Breast epithelium (tissue), 4 donors: ENCODE data around the gene SLC34A2. TPM values are rescaled to one million over a fixed set of nuclear protein-coding genes. Genes with fewer than 3 reads are reported as not detected.
A peak's percentile ranks its signal among the peaks of the same experiment; 100 is the strongest.

Source experiments
- DNase-seq, 2 donors: peaks; one replicate each; pipeline ENCODE4 v3.0.0-alpha.2; 2019; ENCODE audit warnings: low spot score in 2 of 2
- H3K27ac ChIP-seq, 2 donors: fragments of 200-600 bp; sonication (generic) in 1 of 2; one replicate each; pipeline ENCODE4 v1.5.1; 2016 to 2019; ENCODE audit warnings: mild to moderate bottlenecking in 1 of 2
- H3K27me3 ChIP-seq, 2 donors: fragments of 200-600 bp; sonication (generic) in 1 of 2; one replicate each; pipeline versions ENCODE4 v1.5.1 to v1.6.0; 2017 to 2019; ENCODE audit warnings: control low read depth in 1 of 2, mild to moderate bottlenecking in 1 of 2
- H3K36me3 ChIP-seq: fragments of 200-600 bp; one replicate; pipeline ENCODE4 v1.5.1; 2019
- H3K4me1 ChIP-seq, 2 donors: fragments of 200-600 bp; sonication (generic); one replicate each; pipeline ENCODE4 v1.5.1; 2016 to 2019; ENCODE audit warnings: control low read depth in 1 of 2
- H3K4me3 ChIP-seq, 3 donors: fragments of 200-600 bp; sonication (generic); 1 replicate in 2 of 3; 2 replicates in 1 of 3; pipeline ENCODE4 v1.5.1; 2016 to 2019; ENCODE audit warnings: mild to moderate bottlenecking in 3 of 3, moderate library complexity in 2 of 3
- H3K9me3 ChIP-seq, 2 donors: fragments of 200-600 bp; sonication (generic) in 1 of 2; one replicate each; pipeline ENCODE4 v1.5.1; 2016 to 2019; ENCODE audit warnings: control low read depth in 1 of 2
- CTCF ChIP-seq, 3 donors: fragments of 450-650 bp; IDR thresholded peaks; one replicate each; pipeline ENCODE4 v1.5.1; 2016 to 2017; ENCODE audit warnings: antibody characterized with exemption in 3 of 3, mild to moderate bottlenecking in 3 of 3, moderate library complexity in 3 of 3
- POLR2A ChIP-seq: fragments of 450-650 bp; IDR thresholded peaks from one replicate; pipeline ENCODE4 v1.6.1; 2016; ENCODE audit warnings: antibody characterized with exemption, mild to moderate bottlenecking, moderate library complexity
- POLR2AphosphoS5 ChIP-seq, 3 donors: sonication (generic); formaldehyde crosslinking; IDR thresholded peaks; one replicate each; pipeline ENCODE4 v1.6.1; 2017; ENCODE audit warnings: antibody characterized with exemption in 3 of 3
- intact Hi-C: fragments of 100-400 bp; cut with DNase I; formaldehyde crosslinking; loops from one replicate; pipeline ENCODE4 v1.15.1; 2023; ENCODE audit warnings: low total_unique reads
- total RNA-seq, 3 donors: library from RNA; depleted of rRNA; stranded (reverse); fragments of >200 nt; gene quantifications; one replicate each; pipeline ENCODE4 v1.1.0, GENCODE V29; 2016

SLC34A2 gene
- total RNA-seq, 3 donors from 2014 or later = 6.9 to 7.0 TPM; not detected in 1

GRCh38 chr4:25621027-25621930, 34.4 kb upstream of the SLC34A2 start:
- H3K9me3 ChIP-seq = peaks cover 4 to 6% of the 10 kb centered on the region in 2 donors
- TF ChIP-seq POLR2AphosphoS5 (IDR thresholded peaks at IDR 0.05) (no peak), POLR2A (no peak), CTCF (IDR thresholded peaks at IDR 0.05) (no peak)
- H3K27me3 ChIP-seq = no peaks in the 10 kb centered on the region
- H3K27ac ChIP-seq = no peak overlapping the region
- H3K4me1 ChIP-seq = no peaks in the 10 kb centered on the region
- no peak for DNase-seq
- peak overlapping the region in 1 of 3 donors; percentile 8 for H3K4me3 ChIP-seq
- intact Hi-C loops = no loop called here
- no peaks in the 10 kb centered on the region for H3K36me3 ChIP-seq

- Histone ChIP-seq H3K36me3 (no peaks in the 10 kb centered on the region), H3K27me3 (no peaks in the 10 kb centered on the region), H3K9me3 (no peaks in the 10 kb centered on the region), H3K4me3 (no peak overlapping the region), H3K27ac (no peak overlapping the region), H3K4me1 (no peaks in the 10 kb centered on the region)
- TF ChIP-seq POLR2A (no peak), POLR2AphosphoS5 (IDR thresholded peaks at IDR 0.05) (no peak)
- DNase-seq = no peak
- intact Hi-C loops = no loop called here
Observed at GRCh38 chr4:25624616-25625015, 31.0 kb upstream of the SLC34A2 start.

GRCh38 chr4:25628451-25628850, 27.2 kb upstream of the SLC34A2 start:
- Histone ChIP-seq H3K4me1 (no peaks in the 10 kb centered on the region), H3K4me3 (no peak overlapping the region), H3K27me3 (no peaks in the 10 kb centered on the region), H3K36me3 (no peaks in the 10 kb centered on the region), H3K27ac (no peak overlapping the region), H3K9me3 (no peaks in the 10 kb centered on the region)
- no peak for DNase-seq
- intact Hi-C loops = no loop called here
- TF ChIP-seq POLR2AphosphoS5 (IDR thresholded peaks at IDR 0.05) (no peak), POLR2A (no peak), CTCF (IDR thresholded peaks at IDR 0.05) (no peak)

- intact Hi-C loops = no loop called here
- Histone ChIP-seq H3K36me3 (no peaks in the 10 kb centered on the region), H3K27ac (no peak overlapping the region), H3K9me3 (no peaks in the 10 kb centered on the region), H3K27me3 (no peaks in the 10 kb centered on the region), H3K4me3 (no peak overlapping the region), H3K4me1 (no peaks in the 10 kb centered on the region)
- no peak for TF ChIP-seq POLR2A
- TF ChIP-seq POLR2AphosphoS5 (IDR thresholded peaks at IDR 0.05) = no peak
- TF ChIP-seq CTCF (IDR thresholded peaks at IDR 0.05) = no peak
- no peak for DNase-seq
Observed at GRCh38 chr4:25632135-25632534, 23.5 kb upstream of the SLC34A2 start.

GRCh38 chr4:25633541-25633940, 22.1 kb upstream of the SLC34A2 start:
- Histone ChIP-seq H3K27ac (no peak overlapping the region), H3K36me3 (no peaks in the 10 kb centered on the region), H3K27me3 (no peaks in the 10 kb centered on the region), H3K9me3 (no peaks in the 10 kb centered on the region), H3K4me1 (no peaks in the 10 kb centered on the region), H3K4me3 (no peak overlapping the region)
- intact Hi-C loops = no loop called here
- no peak for DNase-seq
- TF ChIP-seq POLR2A (no peak), POLR2AphosphoS5 (IDR thresholded peaks at IDR 0.05) (no peak), CTCF (IDR thresholded peaks at IDR 0.05) (no peak)
